GM12878 (cell line): Measurements from ENCODE around the gene SPAG9. TPM values are rescaled to one million over a fixed set of nuclear protein-coding genes. Genes with fewer than 3 reads are reported as not detected.

Experiments
- BCL11A ChIP-seq: IDR thresholded peaks from 2 replicates; pipeline ENCODE4 v1.6.1; 2011; ENCODE audit warnings: low read depth, low read length
- BHLHE40 ChIP-seq, 2 experiments: fragments of 450-650 bp in 1 of 2; IDR thresholded peaks; 2 replicates each; pipeline ENCODE4 v1.6.1; 2011 to 2017; ENCODE audit warnings: low read depth in 2 of 2, borderline replicate concordance in 1 of 2, improper control_type of control experiment in 1 of 2, low read length in 1 of 2, mild to moderate bottlenecking in 1 of 2
- BMI1 ChIP-seq: fragments of 450-650 bp; IDR thresholded peaks from 2 replicates; pipeline ENCODE4 v1.6.1; 2016; ENCODE audit warnings: mild to moderate bottlenecking, moderate library complexity, borderline replicate concordance
- CHD1 ChIP-seq: IDR thresholded peaks from 2 replicates; pipeline ENCODE4 v1.6.1; 2012; ENCODE audit warnings: low read depth, low read length, improper control_type of control experiment
- CREM ChIP-seq: IDR thresholded peaks from 2 replicates; pipeline ENCODE4 v1.6.1; 2014; ENCODE audit warnings: antibody characterized with exemption, low read depth
- DPF2 ChIP-seq: fragments of 450-650 bp; IDR thresholded peaks from 2 replicates; pipeline ENCODE4 v1.6.1; 2017; ENCODE audit warnings: mild to moderate bottlenecking
- EP300 ChIP-seq, 2 experiments: fragments of 150-350 bp in 1 of 2; IDR thresholded peaks; 2 replicates each; pipeline ENCODE4 v1.6.1; 2011 to 2012; ENCODE audit warnings: low read depth in 2 of 2, low read length in 2 of 2, borderline replicate concordance in 1 of 2, improper control_type of control experiment in 1 of 2, inconsistent platforms in 1 of 2; ENCODE audit not compliant: control insufficient read depth in 1 of 2
- ESRRA ChIP-seq: IDR thresholded peaks from 2 replicates; pipeline ENCODE4 v1.6.1; 2012; ENCODE audit warnings: mild to moderate bottlenecking, low read length, improper control_type of control experiment
- EZH2 ChIP-seq: IDR thresholded peaks from 2 replicates; pipeline ENCODE4 v1.6.1; 2012; ENCODE audit warnings: low read depth, mild to moderate bottlenecking, control low read depth, inconsistent platforms, low read length, borderline replicate concordance; ENCODE audit not compliant: control insufficient read depth
- JUNB ChIP-seq: IDR thresholded peaks from 2 replicates; pipeline ENCODE4 v1.6.1; 2016; ENCODE audit warnings: antibody characterized with exemption, mild to moderate bottlenecking
- MLLT1 ChIP-seq: fragments of 450-650 bp; IDR thresholded peaks from 2 replicates; pipeline ENCODE4 v1.6.1; 2016; ENCODE audit warnings: mild to moderate bottlenecking
- MTA3 ChIP-seq: IDR thresholded peaks from 2 replicates; pipeline ENCODE4 v1.6.1; 2012; ENCODE audit warnings: low read length, inconsistent platforms, borderline replicate concordance
- NFIC ChIP-seq: IDR thresholded peaks from 2 replicates; pipeline ENCODE4 v1.6.1; 2012; ENCODE audit warnings: low read depth, mild to moderate bottlenecking, inconsistent platforms, low read length, moderate library complexity
- NR2F1 ChIP-seq: fragments of 450-650 bp; conservative IDR thresholded peaks from 2 replicates; pipeline ENCODE4 v1.6.1; 2017; ENCODE audit warnings: mild to moderate bottlenecking
- NRF1 ChIP-seq: conservative IDR thresholded peaks from 2 replicates; pipeline ENCODE4 v1.6.1; 2011; ENCODE audit warnings: mild to moderate bottlenecking, low read depth, low read length, improper control_type of control experiment
- PBX3 ChIP-seq: IDR thresholded peaks from 2 replicates; pipeline ENCODE4 v1.6.1; 2011; ENCODE audit warnings: mild to moderate bottlenecking, low read depth, low read length, moderate library complexity; ENCODE audit not compliant: insufficient replicate concordance
- POLR2AphosphoS2 ChIP-seq: IDR thresholded peaks from 2 replicates; pipeline ENCODE4 v1.6.1; 2011; ENCODE audit warnings: low read depth, mild to moderate bottlenecking, low read length, improper control_type of control experiment, moderate library complexity
- POU2F2 ChIP-seq: IDR thresholded peaks from 3 replicates; pipeline ENCODE4 v1.6.1; 2011; ENCODE audit warnings: low read depth, mild to moderate bottlenecking, low read length, borderline replicate concordance
- RB1 ChIP-seq: fragments of 450-650 bp; formaldehyde crosslinking; IDR thresholded peaks from 2 replicates; pipeline ENCODE4 v1.6.1; 2017; ENCODE audit warnings: mild to moderate bottlenecking, borderline replicate concordance
- SMAD5 ChIP-seq: IDR thresholded peaks from 2 replicates; pipeline ENCODE4 v1.6.1; 2016; ENCODE audit warnings: antibody characterized with exemption, low read depth
- SREBF1 ChIP-seq: IDR thresholded peaks from 2 replicates; pipeline ENCODE4 v1.6.1; 2012; ENCODE audit warnings: mild to moderate bottlenecking, low read length
- SREBF2 ChIP-seq: IDR thresholded peaks from 2 replicates; pipeline ENCODE4 v1.6.1; 2012; ENCODE audit warnings: mild to moderate bottlenecking, low read length
- STAT1 ChIP-seq: fragments of 450-650 bp; conservative IDR thresholded peaks from 2 replicates; pipeline ENCODE4 v1.6.1; 2014; ENCODE audit warnings: antibody characterized with exemption, mild to moderate bottlenecking
- TAF1 ChIP-seq: IDR thresholded peaks from 2 replicates; pipeline ENCODE4 v1.6.1; 2011; ENCODE audit warnings: mild to moderate bottlenecking, low read depth, low read length, borderline replicate concordance
- YBX1 ChIP-seq: fragments of 450-650 bp; IDR thresholded peaks from 2 replicates; pipeline ENCODE4 v1.6.1; 2016; ENCODE audit warnings: antibody characterized with exemption
- YY1 ChIP-seq: IDR thresholded peaks from 2 replicates; pipeline ENCODE4 v1.6.1; 2011; ENCODE audit warnings: low read depth, mild to moderate bottlenecking, low read length
- ZNF217 ChIP-seq: fragments of 450-650 bp; IDR thresholded peaks from 2 replicates; pipeline ENCODE4 v1.6.1; 2017; ENCODE audit warnings: antibody characterized with exemption, mild to moderate bottlenecking
- ZZZ3 ChIP-seq: IDR thresholded peaks from 2 replicates; pipeline ENCODE4 v1.6.1; 2011; ENCODE audit warnings: low read depth; ENCODE audit not compliant: control insufficient read depth, insufficient read length
- polyA plus RNA-seq, 11 experiments: library from polyadenylated mRNA; depleted of rRNA in 4 of 11; unstranded in 6 of 11; stranded (reverse) in 5 of 11; fragments of >200 nt; fragmentation: Nextera tagmentation in 4 of 11; fragmentation: Illumina TruSeq in 1 of 11; extraction: Ambion mirVana in 4 of 11; extraction: Trizol in 1 of 11; gene quantifications; 1 replicate in 1 of 11; 2 replicates in 10 of 11; pipeline versions ENCODE4 v1.2.1 to v1.2.3, GENCODE V29; 2011 to 2016; ENCODE audit warnings: inconsistent platforms in 2 of 11, missing spikeins in 2 of 11, low read depth in 1 of 11
- total RNA-seq, 4 experiments: library from RNA; depleted of rRNA in 3 of 4; stranded (reverse); fragments of >200 nt in 3 of 4; fragmentation: Illumina TruSeq in 1 of 4; extraction: Trizol in 1 of 4; gene quantifications; 2 replicates each; pipeline versions ENCODE4 v1.2.1 to v1.2.3, GENCODE V29; 2013 to 2021
- TF ChIP-seq, protein P1 (sequence below): IDR thresholded peaks from 2 replicates; pipeline ENCODE4 v1.6.1; 2011; ENCODE audit warnings: low read depth, low read length, improper control_type of control experiment, borderline replicate concordance
- TF ChIP-seq, protein P2 (sequence below): IDR thresholded peaks from 2 replicates; pipeline ENCODE4 v1.6.1; 2012; ENCODE audit warnings: low read length, inconsistent platforms

Gene SPAG9
- total and polyA plus RNA-seq, 10 of the 15 experiments (the other 5 are each of a cell fraction or from before 2014, with no cell fraction given) = 6.6 to 42.0 (median 24.9) TPM

DNA sequence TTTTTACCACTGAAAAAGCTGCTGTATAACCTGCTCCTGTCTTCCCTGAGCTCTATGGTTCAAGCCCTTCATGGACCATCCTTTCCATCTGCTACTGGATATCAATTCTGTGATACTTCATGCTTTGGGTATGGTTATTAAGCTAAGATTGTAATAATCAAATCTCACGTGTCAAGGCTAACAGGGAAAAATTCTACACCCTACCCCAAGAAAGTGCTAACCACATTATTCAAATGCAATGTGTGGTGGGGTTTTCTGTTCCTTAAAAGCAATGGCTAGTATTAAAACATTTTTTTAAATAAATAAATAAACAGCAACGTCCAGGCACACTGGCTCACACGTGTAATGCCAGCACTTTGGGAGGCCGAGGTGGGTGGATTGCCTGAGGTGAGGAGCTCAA lies 65.9 kb downstream of the SPAG9 start (continued):
- TF ChIP-seq ZNF217 = 0 out of 2 replicates have a peak, but pooled peaks have one; percentile 33
- TF ChIP-seq ESRRA = no peak
- TF ChIP-seq NR2F1 = no peak
- no peak for TF ChIP-seq JUNB
- no peak for TF ChIP-seq POLR2AphosphoS2
- TF ChIP-seq MTA3 = no peak
- TF ChIP-seq RB1 = no peak
- no peak for TF ChIP-seq CHD1
- no peak for TF ChIP-seq YBX1
- no peak for TF ChIP-seq SMAD5
- TF ChIP-seq NFIC = peak; percentile 29; the same call in 1 of the 2 replicates
- TF ChIP-seq, protein P1, sequence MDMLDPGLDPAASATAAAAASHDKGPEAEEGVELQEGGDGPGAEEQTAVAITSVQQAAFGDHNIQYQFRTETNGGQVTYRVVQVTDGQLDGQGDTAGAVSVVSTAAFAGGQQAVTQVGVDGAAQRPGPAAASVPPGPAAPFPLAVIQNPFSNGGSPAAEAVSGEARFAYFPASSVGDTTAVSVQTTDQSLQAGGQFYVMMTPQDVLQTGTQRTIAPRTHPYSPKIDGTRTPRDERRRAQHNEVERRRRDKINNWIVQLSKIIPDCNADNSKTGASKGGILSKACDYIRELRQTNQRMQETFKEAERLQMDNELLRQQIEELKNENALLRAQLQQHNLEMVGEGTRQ = no peak
- TF ChIP-seq ZZZ3 = no peak
- no peak for TF ChIP-seq NRF1
- peak; percentile 92 to 93 for TF ChIP-seq BHLHE40 (IDR thresholded peaks at IDR 0.05; ENCODE audit: borderline replicate concordance in 1 of 2, low read depth in 2 of 2, low read length in 1 of 2)
- 0 out of 4 replicates have a peak, but pooled peaks of 1 of the 2 experiments have one; percentile 12 for TF ChIP-seq EP300 (IDR thresholded peaks at IDR 0.05; ENCODE audit: borderline replicate concordance in 1 of 2, control insufficient read depth in 1 of 2, low read depth in 2 of 2, low read length in 2 of 2)
- TF ChIP-seq YY1 = no peak
- TF ChIP-seq STAT1 = no peak
- TF ChIP-seq BMI1 = 0 out of 2 replicates have a peak, but pooled peaks have one; percentile 43
- no peak for TF ChIP-seq MLLT1
- no peak for TF ChIP-seq SREBF1
- TF ChIP-seq TAF1 = no peak
- TF ChIP-seq CREM = no peak
- TF ChIP-seq SREBF2 = no peak
- peak; percentile 92; the same call in 2 of the 3 replicates for TF ChIP-seq POU2F2
- no peak for TF ChIP-seq BCL11A
- TF ChIP-seq EZH2 = no peak
- TF ChIP-seq DPF2 = peak; percentile 75; the same call in 1 of the 2 replicates
- TF ChIP-seq, protein P2, sequence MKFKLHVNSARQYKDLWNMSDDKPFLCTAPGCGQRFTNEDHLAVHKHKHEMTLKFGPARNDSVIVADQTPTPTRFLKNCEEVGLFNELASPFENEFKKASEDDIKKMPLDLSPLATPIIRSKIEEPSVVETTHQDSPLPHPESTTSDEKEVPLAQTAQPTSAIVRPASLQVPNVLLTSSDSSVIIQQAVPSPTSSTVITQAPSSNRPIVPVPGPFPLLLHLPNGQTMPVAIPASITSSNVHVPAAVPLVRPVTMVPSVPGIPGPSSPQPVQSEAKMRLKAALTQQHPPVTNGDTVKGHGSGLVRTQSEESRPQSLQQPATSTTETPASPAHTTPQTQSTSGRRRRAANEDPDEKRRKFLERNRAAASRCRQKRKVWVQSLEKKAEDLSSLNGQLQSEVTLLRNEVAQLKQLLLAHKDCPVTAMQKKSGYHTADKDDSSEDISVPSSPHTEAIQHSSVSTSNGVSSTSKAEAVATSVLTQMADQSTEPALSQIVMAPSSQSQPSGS = peak; percentile 15; the same call in 1 of the 2 replicates
- no peak for TF ChIP-seq PBX3
